Loucy (cell line): ENCODE results near the gene NDUFV2.

Experiments
- H2AFZ ChIP-seq: fragments of 200-600 bp; sonication (generic); 2 replicates; pipeline ENCODE4 v1.6.0; 2016; ENCODE audit warnings: antibody characterized with exemption, mild to moderate bottlenecking, low read length, moderate library complexity
- H3F3A ChIP-seq: fragments of 200-600 bp; 2 replicates; pipeline ENCODE4 v1.6.0; 2016; ENCODE audit warnings: antibody characterized with exemption, low read depth, mild to moderate bottlenecking
- H3K27me3 ChIP-seq: fragments of 200-600 bp; sonication (generic); 2 replicates; pipeline ENCODE4 v1.6.1; 2014; ENCODE audit warnings: low read length, mild to moderate bottlenecking; ENCODE audit not compliant: insufficient read depth, poor library complexity, severe bottlenecking
- H3K36me3 ChIP-seq: fragments of 200-600 bp; sonication (generic); 2 replicates; pipeline ENCODE4 v1.6.1; 2016; ENCODE audit warnings: low read length; ENCODE audit not compliant: insufficient read depth
- H3K4me1 ChIP-seq: fragments of 200-600 bp; sonication (generic); 2 replicates; pipeline ENCODE4 v1.5.1; 2014; ENCODE audit warnings: low read length, mild to moderate bottlenecking; ENCODE audit not compliant: insufficient read depth, poor library complexity, severe bottlenecking
- H3K4me2 ChIP-seq: fragments of 200-600 bp; sonication (generic); 2 replicates; pipeline ENCODE4 v1.6.0; 2014; ENCODE audit warnings: antibody characterized with exemption, low read length, low read depth, mild to moderate bottlenecking; ENCODE audit not compliant: poor library complexity, severe bottlenecking
- H3K4me3 ChIP-seq: fragments of 200-600 bp; sonication (generic); 2 replicates; pipeline ENCODE4 v1.5.1; 2014; ENCODE audit warnings: low read length, mild to moderate bottlenecking, mixed read lengths; ENCODE audit not compliant: poor library complexity, severe bottlenecking
- H3K79me2 ChIP-seq: fragments of 200-600 bp; sonication (generic); 2 replicates; pipeline ENCODE4 v1.6.1; 2014; ENCODE audit warnings: low read length; ENCODE audit not compliant: insufficient read depth
- H3K9ac ChIP-seq: fragments of 200-600 bp; sonication (generic); 2 replicates; pipeline ENCODE4 v1.6.0; 2014; ENCODE audit warnings: mild to moderate bottlenecking, low read depth, low read length, moderate library complexity; ENCODE audit not compliant: poor library complexity, severe bottlenecking
- H3K9me2 ChIP-seq: fragments of 200-600 bp; sonication (generic); replicated peaks from 2 replicates; pipeline ENCODE4 v1.6.1; 2016; ENCODE audit warnings: low read depth, low read length, mixed read lengths
- H3K9me3 ChIP-seq: fragments of 200-600 bp; sonication (generic); 2 replicates; pipeline ENCODE4 v1.6.1; 2014; ENCODE audit warnings: mild to moderate bottlenecking, antibody characterized with exemption, low read length, low read depth; ENCODE audit not compliant: insufficient read depth
- H4K20me1 ChIP-seq: fragments of 200-600 bp; sonication (generic); 2 replicates; pipeline ENCODE4 v1.6.0; 2014; ENCODE audit warnings: antibody characterized with exemption, low read length, mild to moderate bottlenecking; ENCODE audit not compliant: insufficient read depth, poor library complexity, severe bottlenecking
- CTCF ChIP-seq: fragments of 200-600 bp; sonication (generic); conservative IDR thresholded peaks from 2 replicates; pipeline ENCODE4 v1.5.1; 2014; ENCODE audit warnings: mild to moderate bottlenecking, antibody characterized with exemption, low read length
- EZH2phosphoT487 ChIP-seq: fragments of 200-600 bp; IDR thresholded peaks from 2 replicates; pipeline ENCODE4 v1.6.1; 2018; ENCODE audit warnings: antibody characterized with exemption, mild to moderate bottlenecking, moderate library complexity, borderline replicate concordance

NDUFV2 gene

DNA sequence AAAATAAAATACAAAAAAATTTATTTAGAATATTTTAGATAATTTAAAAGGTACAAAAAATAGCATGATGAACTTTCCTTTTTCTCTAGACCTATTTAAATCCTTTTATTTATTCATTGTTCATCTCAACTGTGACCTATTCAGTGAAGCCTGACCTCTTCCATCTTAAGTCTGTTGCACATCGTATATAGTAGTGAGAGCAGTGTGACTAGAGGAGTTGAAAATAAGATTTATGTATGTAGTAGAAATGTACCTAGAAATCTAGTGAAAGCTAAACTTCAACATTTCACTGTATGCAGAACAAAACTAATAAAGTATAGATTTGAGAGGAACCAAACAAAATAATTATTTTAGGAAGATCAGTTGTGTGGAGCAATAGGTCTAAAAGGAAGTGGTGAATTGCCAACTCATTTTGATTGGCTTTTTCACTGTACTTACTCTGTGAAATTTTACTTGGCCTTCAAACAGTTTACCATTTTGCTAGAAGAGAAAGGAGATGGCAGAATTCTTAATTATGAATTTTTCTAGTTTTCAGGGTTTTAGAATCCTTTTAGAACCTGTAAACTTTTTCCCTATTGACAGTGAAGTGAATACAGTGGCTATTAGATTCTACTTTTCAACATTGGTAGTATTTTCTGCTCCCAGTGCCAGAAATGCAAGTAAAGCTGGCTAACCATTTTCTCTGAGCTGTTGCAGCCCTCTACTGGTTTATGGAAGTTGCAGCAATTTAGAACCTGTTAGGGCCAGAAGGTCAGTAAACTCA, 45.1 kb downstream of the NDUFV2 start:
- H3K4me3 ChIP-seq: no peak overlapping the region
- peaks cover 79% of the 10 kb centered on the region for H3K79me2 ChIP-seq
- H3K36me3 ChIP-seq: no peaks in the 10 kb centered on the region
- peaks cover 45% of the 10 kb centered on the region for H4K20me1 ChIP-seq
- no peaks in the 10 kb centered on the region for H3K27me3 ChIP-seq
- peaks cover 9% of the 10 kb centered on the region for H3K4me1 ChIP-seq
- H3F3A ChIP-seq: 0 out of 2 replicates have a peak, but pooled peaks cover 2% of the 10 kb centered on the region
- no peaks in the 10 kb centered on the region for H3K9me2 ChIP-seq
- H3K9me3 ChIP-seq: no peaks in the 10 kb centered on the region
- H3K9ac ChIP-seq: peak overlapping the region; percentile 28
- TF ChIP-seq CTCF (peak; percentile 91), EZH2phosphoT487 (no peak)
- peak overlapping the region; percentile 58 for H3K4me2 ChIP-seq
- H2AFZ ChIP-seq: no peak overlapping the region

DNA sequence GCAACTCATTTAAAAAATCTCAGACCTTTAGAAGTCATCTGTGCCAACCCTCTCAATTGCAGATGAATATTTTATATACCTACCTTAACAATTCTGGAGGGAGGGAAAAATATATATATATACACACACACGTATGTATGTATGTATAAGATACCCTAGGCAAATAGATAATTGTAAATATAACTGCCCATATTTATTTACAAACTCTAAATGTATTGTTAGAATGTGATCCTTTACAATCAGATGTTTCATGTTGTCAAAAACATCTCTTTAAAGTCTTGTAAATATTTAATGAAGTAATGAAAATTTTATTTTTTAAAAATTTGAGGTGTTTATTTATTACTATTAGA, 45.7 kb downstream of the NDUFV2 start:
- Histone ChIP-seq H3K9me2 (no peaks in the 10 kb centered on the region), H4K20me1 (peaks cover 49% of the 10 kb centered on the region), H3K9ac (no peak overlapping the region), H3K79me2 (peaks cover 79% of the 10 kb centered on the region), H3K36me3 (no peaks in the 10 kb centered on the region), H2AFZ (no peak overlapping the region), H3F3A (0 out of 2 replicates have a peak, but pooled peaks cover 2% of the 10 kb centered on the region), H3K4me1 (peaks cover 9% of the 10 kb centered on the region), H3K9me3 (no peaks in the 10 kb centered on the region), H3K4me2 (no peak overlapping the region), H3K27me3 (no peaks in the 10 kb centered on the region), H3K4me3 (no peak overlapping the region)
- TF ChIP-seq EZH2phosphoT487 (no peak), CTCF (no peak)

DNA sequence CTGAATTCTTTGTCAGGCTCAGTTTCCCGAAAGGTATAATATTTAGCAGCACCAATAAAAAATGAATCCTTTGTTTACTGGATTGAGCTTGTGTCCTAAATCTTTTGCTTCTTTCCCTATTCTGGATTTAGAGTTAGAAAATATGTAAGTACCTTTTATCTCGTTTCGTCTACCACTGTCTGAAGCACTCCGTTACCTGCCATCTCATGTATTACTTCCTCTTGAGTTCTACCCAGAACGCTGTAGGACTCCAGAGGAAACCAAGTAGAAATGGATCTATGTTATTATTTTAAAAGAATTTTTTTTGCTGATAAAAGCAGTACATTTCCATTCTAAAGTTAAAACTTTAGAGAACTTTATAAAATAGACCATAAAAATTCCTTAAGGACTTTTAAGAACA, 47.6 kb downstream of the NDUFV2 start:
- H3F3A ChIP-seq: 0 out of 2 replicates have a peak, but pooled peaks cover 2% of the 10 kb centered on the region
- H3K27me3 ChIP-seq: no peaks in the 10 kb centered on the region
- H4K20me1 ChIP-seq: peaks cover 39% of the 10 kb centered on the region
- H3K4me1 ChIP-seq: peaks cover 4% of the 10 kb centered on the region
- H3K4me3 ChIP-seq: no peak overlapping the region
- no peaks in the 10 kb centered on the region for H3K9me2 ChIP-seq
- H3K79me2 ChIP-seq: peaks cover 83% of the 10 kb centered on the region
- H3K36me3 ChIP-seq: no peaks in the 10 kb centered on the region
- H3K9ac ChIP-seq: no peak overlapping the region
- no peak for TF ChIP-seq EZH2phosphoT487
- TF ChIP-seq CTCF: no peak
- no peak overlapping the region for H2AFZ ChIP-seq
- H3K9me3 ChIP-seq: no peaks in the 10 kb centered on the region
- no peak overlapping the region for H3K4me2 ChIP-seq
